ENCODE measurements around the gene VOPP1.

GRCh38 chr7:55500117-55500756 lies 72.1 kb downstream of the VOPP1 start:
- TF ChIP-seq, protein P1, sequence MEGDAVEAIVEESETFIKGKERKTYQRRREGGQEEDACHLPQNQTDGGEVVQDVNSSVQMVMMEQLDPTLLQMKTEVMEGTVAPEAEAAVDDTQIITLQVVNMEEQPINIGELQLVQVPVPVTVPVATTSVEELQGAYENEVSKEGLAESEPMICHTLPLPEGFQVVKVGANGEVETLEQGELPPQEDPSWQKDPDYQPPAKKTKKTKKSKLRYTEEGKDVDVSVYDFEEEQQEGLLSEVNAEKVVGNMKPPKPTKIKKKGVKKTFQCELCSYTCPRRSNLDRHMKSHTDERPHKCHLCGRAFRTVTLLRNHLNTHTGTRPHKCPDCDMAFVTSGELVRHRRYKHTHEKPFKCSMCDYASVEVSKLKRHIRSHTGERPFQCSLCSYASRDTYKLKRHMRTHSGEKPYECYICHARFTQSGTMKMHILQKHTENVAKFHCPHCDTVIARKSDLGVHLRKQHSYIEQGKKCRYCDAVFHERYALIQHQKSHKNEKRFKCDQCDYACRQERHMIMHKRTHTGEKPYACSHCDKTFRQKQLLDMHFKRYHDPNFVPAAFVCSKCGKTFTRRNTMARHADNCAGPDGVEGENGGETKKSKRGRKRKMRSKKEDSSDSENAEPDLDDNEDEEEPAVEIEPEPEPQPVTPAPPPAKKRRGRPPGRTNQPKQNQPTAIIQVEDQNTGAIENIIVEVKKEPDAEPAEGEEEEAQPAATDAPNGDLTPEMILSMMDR (IDR thresholded peaks at IDR 0.05) = no peak
- no peak for TF ChIP-seq POLR2A (IDR thresholded peaks at IDR 0.05)

All from right lobe of liver (tissue), 4 donors.